HG03196 (cell line): Measurements from ENCODE around the gene ADAMTS12.
"Not testable (repeated sequence)": the region's sequence is repeated elsewhere in the genome, so short reads cannot be mapped to it uniquely, and the experiment has no call there.

Source experiments
- ATAC-seq: cut with Tn5 transposase; IDR thresholded peaks from one replicate; pipeline ENCODE4 v1.9.1; 2021; ENCODE audit not compliant: unreplicated experiment

Gene ADAMTS12

GRCh38 chr5:33914844-33915243 is 23.1 kb upstream of the ADAMTS12 start:
- ATAC-seq = not testable (repeated sequence)

DNA sequence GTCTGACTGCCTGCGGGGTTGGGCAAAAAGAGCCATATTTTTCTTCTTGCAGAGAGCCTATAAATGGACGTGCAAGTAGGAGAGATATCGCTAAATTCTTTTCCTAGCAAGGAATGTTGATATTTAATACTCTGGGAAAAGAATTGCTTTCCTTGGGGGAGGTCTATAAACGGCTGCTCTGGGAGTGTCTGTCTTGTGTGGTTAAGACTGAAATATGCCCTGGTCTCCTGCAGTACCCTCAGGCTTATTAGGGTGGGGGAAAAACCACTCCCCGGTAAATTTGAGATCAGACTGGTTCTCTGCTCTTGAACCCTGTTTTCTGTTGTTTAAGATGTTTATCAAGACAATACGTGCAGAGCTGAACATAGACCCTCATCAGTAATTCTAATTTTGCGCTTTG is 14.5 kb upstream of the ADAMTS12 start:
- ATAC-seq = not testable (repeated sequence)

DNA sequence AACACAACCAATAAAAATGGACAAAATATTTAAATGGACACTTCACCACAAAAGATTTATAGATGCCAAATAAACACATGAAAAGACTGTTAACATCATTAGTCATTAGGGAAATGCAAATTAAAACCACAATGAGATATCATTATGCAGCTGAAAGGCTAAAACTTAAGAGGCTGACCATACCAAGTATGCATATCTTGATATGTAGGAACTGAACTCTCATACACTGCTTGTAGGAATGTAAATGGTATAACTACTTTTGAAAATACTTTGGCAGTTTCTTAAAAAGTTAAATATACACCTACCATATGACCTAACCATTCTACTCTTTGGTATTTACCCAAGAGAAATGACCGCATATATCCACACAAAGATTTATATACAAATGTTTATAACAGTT is 13.6 kb upstream of the ADAMTS12 start:
- no peak for ATAC-seq

- ATAC-seq = no peak
Observed at GRCh38 chr5:33903118-33903517, 11.3 kb upstream of the ADAMTS12 start.

DNA sequence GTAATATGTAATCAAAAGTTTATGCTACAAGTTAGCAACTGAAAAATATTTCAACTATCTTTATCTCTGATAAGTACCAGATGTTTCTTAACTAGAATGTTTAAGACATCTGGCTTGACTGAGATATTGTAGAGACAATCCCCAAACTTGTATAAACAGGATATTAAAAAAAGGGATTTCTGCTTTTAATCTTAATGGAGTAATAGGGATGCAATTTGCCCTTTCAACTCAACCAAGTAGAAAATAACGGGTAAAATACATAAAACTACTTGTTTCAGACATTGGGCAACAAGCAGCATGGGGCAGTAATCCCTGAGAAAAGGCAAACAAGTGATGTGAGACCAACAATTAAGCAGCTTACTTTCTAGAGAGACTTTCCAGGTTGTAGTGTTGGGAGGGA is 9.4 kb upstream of the ADAMTS12 start:
- ATAC-seq = no peak

DNA sequence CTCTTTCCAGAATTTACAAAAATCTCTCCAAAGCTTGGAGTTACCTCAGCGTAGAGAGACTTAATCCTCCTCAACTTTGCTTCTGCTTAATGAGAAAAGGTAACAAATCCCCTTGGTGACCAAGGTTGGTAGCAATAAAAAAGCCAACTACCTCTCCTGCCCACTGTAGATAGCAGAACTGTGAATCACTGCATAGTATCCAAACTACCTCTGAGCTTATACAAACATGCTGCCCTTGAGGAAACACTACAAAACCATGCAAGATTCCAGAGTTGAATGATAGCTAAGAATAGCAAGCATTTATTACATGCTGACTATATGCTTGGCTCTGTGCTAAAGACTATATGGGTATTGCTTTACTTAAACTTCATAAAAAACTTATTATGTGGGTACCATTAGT is 2.8 kb upstream of the ADAMTS12 start:
- no peak for ATAC-seq

GRCh38 chr5:33892620-33893137 is 889 bp upstream of the ADAMTS12 start:
- no peak for ATAC-seq

- ATAC-seq = no peak
Observed at GRCh38 chr5:33891446-33891787, 373 bp downstream of the ADAMTS12 start.

DNA sequence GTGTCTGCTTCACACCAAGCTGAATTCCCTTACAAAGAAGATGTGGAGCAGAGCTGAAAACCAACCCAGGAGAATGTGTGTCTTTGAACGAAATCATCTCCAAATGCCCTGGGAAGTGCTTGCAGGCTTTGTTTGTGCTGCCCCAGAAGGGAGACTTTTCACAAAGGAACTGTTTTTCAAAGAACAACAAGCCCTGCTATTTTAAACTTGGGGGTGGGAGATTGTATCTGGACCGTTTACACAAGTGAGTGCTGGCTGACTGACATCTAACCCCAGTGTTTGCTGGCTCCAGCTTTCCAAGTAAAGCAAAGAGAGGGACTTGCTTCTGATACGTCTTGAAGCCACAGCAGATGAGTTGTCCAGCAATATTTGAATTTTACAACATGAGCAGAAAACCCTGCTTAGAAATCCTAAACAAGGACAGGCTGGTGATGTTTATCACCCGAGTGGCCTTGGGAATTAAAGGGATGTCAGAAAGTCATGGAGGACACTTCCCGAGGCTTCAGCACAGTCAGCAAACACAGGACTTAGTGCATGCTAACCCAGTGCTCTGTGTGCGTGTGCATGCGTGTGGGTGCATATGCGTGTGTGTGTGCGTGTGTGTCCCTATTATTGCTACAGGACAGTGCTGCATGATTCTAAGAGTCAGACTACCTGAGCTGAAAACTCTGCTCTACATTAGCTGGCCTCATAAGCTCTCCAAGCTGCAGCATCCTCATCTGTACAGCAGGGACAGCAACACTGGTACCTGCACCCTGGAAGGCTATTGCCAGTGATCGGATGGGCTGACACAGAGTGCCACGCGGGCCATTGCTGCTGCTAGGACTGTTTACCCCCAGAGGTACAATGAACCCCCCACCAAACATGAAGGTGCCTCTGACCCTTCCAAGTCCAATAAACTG is 1.4 kb downstream of the ADAMTS12 start:
- ATAC-seq = no peak

DNA sequence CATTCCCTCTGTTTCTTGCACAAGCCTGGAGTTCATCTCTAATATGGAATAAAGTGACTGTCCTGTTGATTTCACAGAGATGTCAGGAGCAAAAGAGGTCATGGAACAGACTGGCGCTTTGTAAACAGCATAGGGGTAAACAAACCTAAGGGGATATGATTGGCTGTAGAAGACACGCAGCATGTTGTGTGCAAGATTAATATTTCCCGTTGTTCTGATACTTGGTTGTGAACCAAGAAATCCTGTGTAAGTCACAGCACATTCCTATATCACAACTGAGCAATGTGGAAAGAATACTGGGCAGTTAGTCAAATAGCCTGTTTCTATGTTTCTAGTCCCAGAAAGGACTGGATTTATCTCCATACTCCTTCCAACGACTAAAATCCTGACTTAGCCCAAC is 3.2 kb downstream of the ADAMTS12 start:
- ATAC-seq = no peak

DNA sequence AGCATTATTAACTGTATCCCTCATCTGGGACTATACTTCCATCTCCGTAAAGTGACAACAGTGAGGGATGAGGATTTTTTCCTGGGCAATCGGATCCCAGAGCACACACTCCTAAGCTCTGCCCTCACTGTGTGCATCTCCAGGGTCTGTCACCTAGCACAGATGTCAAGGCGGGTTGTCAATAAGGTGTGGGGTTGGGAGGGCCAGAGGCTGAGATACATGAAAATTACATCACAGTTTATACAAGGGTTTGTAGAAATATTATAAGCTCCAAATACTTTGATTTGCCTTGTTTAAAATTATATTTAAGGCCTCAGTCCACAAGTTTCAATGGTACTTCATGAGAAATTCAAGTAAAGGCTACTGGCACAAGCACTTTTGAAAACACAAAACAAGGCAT is 4.5 kb downstream of the ADAMTS12 start:
- ATAC-seq = no peak

GRCh38 chr5:33886283-33886682 is 5.5 kb downstream of the ADAMTS12 start:
- no peak for ATAC-seq

- ATAC-seq = no peak
Observed at GRCh38 chr5:33885679-33886078, 6.1 kb downstream of the ADAMTS12 start.

- no peak for ATAC-seq
Observed at GRCh38 chr5:33883482-33883881, 8.3 kb downstream of the ADAMTS12 start.

- no peak for ATAC-seq
Observed at GRCh38 chr5:33880319-33880718, 11.5 kb downstream of the ADAMTS12 start.

DNA sequence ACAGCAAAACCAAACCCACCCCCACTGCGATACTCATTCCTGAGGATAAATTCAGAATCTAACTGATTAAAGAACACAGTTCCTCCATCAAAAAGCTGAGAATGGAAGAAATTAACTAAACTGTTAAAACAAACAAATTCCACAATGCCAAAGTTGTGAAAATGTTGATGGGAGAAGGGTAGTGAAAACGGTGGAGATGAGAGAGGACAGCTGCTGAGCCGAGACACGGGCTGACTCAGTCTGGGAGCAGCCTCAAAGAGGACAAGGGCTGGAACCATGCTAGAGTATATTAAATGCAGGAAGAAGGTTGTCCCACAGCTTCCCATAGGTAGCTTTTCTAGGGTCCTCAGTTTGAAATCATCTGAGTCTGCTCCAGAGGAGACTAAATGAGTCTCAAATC is 14.3 kb downstream of the ADAMTS12 start:
- ATAC-seq = no peak

GRCh38 chr5:33867241-33867640 is 24.5 kb downstream of the ADAMTS12 start:
- ATAC-seq = no peak

- not testable (repeated sequence) for ATAC-seq
Observed at GRCh38 chr5:33859177-33859576, 32.6 kb downstream of the ADAMTS12 start.

DNA sequence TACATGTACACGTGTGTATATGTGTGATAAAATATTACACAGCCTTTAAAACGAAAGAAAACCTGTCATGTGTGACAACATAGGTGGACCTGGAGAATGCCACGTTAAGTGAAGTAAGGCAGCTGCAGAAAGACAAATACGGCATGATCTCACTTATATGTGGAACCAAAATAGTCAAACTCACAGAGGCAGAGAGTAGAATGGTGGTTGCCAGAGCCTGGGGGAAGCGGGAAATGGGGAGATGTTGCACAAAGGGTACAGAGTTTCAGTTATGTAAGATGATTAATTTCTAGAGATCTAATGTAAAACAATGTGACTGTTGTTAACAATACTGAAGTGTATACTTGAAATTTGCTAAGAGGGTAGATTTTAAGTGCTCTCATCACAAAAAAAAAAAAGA is 34.8 kb downstream of the ADAMTS12 start:
- no peak for ATAC-seq

DNA sequence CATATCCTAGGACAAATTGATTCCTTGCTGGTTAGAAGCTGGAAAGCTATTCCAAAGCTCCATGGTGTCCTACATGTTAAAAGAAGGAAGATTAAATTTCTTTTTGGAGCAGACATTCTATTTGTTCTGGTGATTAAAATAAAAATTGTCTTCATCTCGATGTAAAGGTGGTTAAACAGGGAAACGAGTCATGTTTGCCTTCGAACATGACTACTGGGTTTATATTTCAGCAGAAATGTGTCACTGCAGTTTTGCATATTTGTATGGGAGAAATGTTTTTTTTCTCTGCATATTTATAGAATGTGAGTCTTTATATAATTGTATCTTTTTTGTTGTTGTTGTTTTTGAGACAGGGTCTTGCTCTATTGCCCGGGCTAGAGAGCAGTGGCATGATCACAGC is 36.4 kb downstream of the ADAMTS12 start:
- no peak for ATAC-seq

GRCh38 chr5:33854733-33855151 is 37.0 kb downstream of the ADAMTS12 start:
- no peak for ATAC-seq

GRCh38 chr5:33852837-33853236 is 39.0 kb downstream of the ADAMTS12 start:
- ATAC-seq = no peak

DNA sequence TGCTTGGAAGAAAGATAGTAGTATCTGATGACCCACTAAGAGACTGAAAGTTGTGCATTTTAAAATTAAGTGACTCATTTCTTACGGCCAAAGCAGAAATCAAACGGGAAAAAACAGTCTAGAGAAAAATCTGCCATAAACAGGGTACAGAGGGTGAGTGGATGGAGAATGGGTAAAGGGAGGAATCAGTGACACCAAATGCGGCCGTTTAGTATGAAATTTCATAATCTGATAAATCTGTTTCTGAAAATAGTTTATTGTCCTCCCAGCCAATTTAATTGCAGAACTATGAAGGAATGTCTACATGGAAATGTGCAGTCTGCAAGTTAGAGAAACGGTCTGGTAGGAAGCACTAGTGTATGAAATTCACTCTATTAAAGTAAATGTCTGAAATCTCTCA is 39.5 kb downstream of the ADAMTS12 start:
- no peak for ATAC-seq
